Measurements from ENCODE around the gene TBC1D22A. TPM values are rescaled to one million over a fixed set of nuclear protein-coding genes. Genes with fewer than 3 reads are reported as not detected.

Gene TBC1D22A
- polyA plus RNA-seq, 1 donor (not counting 4 experiments of a cell fraction or from before 2014, with no cell fraction given), result 20.9 TPM

DNA sequence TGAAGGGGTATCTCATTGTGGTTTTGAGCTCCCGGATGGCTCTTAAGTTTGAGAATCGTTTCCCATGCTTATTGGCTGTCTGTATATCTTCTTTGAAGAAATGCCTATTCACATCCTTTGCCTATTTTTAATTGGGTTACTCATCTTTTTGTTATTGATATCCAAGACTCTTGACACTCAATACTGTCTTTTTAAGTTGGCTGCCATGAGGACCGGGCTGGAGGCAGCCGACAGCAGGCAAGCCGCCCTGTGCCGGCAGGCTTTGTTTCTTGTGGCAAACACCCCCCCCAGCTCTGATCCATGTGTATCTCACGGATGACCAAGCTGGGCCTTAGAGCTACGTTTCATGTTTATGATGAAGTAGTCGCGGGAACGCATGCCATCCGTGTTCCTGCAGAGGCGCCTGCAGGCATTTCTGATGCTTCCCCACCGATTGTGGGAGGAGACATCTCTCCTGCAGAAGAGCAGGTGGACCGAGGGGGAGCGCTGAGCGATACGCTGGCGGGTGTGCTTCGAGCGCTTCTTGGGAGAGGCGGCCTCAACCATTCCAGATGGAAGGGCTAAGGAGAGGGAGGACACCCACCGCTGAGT lies 95.8 kb downstream of the TBC1D22A start:
- Histone ChIP-seq H3K9ac (ENCODE audit: control insufficient read depth, extremely low read depth, insufficient read depth, low read length) (no peak overlapping the region), H3K36me3 (ENCODE audit: control insufficient read depth in 2 of 2, extremely low read depth in 1 of 2, insufficient read depth in 2 of 2, low read length in 2 of 2) (peaks cover 0 to 1% of the 10 kb centered on the region in 2 experiments), H3K4me3 (ENCODE audit: control insufficient read depth in 2 of 3, extremely low read depth in 1 of 3, insufficient read depth in 2 of 3, low read depth in 1 of 3, low read length in 3 of 3) (no peak overlapping the region), H3K9me1 (ENCODE audit: control insufficient read depth, extremely low read depth, insufficient read depth, low read length) (peaks cover 3% of the 10 kb centered on the region), H4K20me1 (ENCODE audit: control insufficient read depth, extremely low read depth, insufficient read depth, low read length) (no peaks in the 10 kb centered on the region), H3K9me3 (ENCODE audit: control insufficient read depth, low read depth, low read length) (no peaks in the 10 kb centered on the region), H2AFZ (ENCODE audit: control insufficient read depth, low read length) (no peak overlapping the region), H3K4me1 (ENCODE audit: control insufficient read depth, extremely low read depth, insufficient read depth, low read length) (no peaks in the 10 kb centered on the region), H3K27me3 (ENCODE audit: control insufficient read depth, extremely low read depth, insufficient read depth, low read length) (no peaks in the 10 kb centered on the region), H3K79me2 (ENCODE audit: control insufficient read depth, insufficient read depth, low read length) (peaks cover 33% of the 10 kb centered on the region), H3K27ac (ENCODE audit: control insufficient read depth, insufficient read depth, low read length) (no peak overlapping the region), H3K4me2 (ENCODE audit: control insufficient read depth, extremely low read depth, insufficient read depth, low read depth, low read length) (no peak overlapping the region)
- TF ChIP-seq EZH2 (IDR thresholded peaks at IDR 0.05; ENCODE audit: low read length), result no peak
- TF ChIP-seq, protein P1, sequence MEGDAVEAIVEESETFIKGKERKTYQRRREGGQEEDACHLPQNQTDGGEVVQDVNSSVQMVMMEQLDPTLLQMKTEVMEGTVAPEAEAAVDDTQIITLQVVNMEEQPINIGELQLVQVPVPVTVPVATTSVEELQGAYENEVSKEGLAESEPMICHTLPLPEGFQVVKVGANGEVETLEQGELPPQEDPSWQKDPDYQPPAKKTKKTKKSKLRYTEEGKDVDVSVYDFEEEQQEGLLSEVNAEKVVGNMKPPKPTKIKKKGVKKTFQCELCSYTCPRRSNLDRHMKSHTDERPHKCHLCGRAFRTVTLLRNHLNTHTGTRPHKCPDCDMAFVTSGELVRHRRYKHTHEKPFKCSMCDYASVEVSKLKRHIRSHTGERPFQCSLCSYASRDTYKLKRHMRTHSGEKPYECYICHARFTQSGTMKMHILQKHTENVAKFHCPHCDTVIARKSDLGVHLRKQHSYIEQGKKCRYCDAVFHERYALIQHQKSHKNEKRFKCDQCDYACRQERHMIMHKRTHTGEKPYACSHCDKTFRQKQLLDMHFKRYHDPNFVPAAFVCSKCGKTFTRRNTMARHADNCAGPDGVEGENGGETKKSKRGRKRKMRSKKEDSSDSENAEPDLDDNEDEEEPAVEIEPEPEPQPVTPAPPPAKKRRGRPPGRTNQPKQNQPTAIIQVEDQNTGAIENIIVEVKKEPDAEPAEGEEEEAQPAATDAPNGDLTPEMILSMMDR (optimal IDR thresholded peaks at IDR 0.05 in 1 of 3, IDR thresholded peaks at IDR 0.05 in 1 of 3, conservative IDR thresholded peaks at IDR 0.05 in 1 of 3; ENCODE audit: extremely low read depth in 1 of 3, insufficient read depth in 2 of 3, low read length in 3 of 3), result no peak
- dilution Hi-C loops (cut with MboI; ENCODE audit: extremely low pct_ligation_motif_present, low sequenced_read_pairs), result no loop called here
- no peak for FAIRE-seq
- no peak for DNase-seq (ENCODE audit: low read depth, low spot score)

DNA sequence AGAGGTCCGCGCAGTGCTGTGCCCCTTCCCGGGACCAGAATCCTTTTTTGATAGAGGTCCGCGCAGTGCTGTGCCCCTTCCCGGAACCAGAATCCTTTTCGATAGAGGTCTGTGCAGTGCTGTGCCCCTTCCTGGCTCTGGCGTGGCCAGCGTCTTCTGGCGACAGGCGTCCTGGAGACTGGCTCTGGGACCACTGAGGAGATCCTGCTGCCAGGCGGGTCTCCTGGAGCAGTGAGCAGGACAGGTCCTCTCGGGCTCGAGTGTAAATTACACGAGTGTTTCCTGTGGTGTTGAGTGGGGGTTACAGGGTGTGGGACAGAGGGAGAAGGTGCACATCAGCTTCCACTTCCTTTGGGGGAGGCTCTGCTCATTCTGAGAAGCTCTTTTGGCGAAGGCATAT lies 98.1 kb downstream of the TBC1D22A start:
- Histone ChIP-seq H3K4me1 (ENCODE audit: control insufficient read depth, extremely low read depth, insufficient read depth, low read length) (peaks cover 2% of the 10 kb centered on the region), H3K36me3 (ENCODE audit: control insufficient read depth in 2 of 2, extremely low read depth in 1 of 2, insufficient read depth in 2 of 2, low read length in 2 of 2) (peaks cover 0 to 3% of the 10 kb centered on the region in 2 experiments), H4K20me1 (ENCODE audit: control insufficient read depth, extremely low read depth, insufficient read depth, low read length) (no peaks in the 10 kb centered on the region), H2AFZ (ENCODE audit: control insufficient read depth, low read length) (no peak overlapping the region), H3K9me3 (ENCODE audit: control insufficient read depth, low read depth, low read length) (no peaks in the 10 kb centered on the region), H3K4me3 (ENCODE audit: control insufficient read depth in 2 of 3, extremely low read depth in 1 of 3, insufficient read depth in 2 of 3, low read depth in 1 of 3, low read length in 3 of 3) (no peak overlapping the region), H3K4me2 (ENCODE audit: control insufficient read depth, extremely low read depth, insufficient read depth, low read depth, low read length) (no peak overlapping the region), H3K9me1 (ENCODE audit: control insufficient read depth, extremely low read depth, insufficient read depth, low read length) (no peaks in the 10 kb centered on the region), H3K27ac (ENCODE audit: control insufficient read depth, insufficient read depth, low read length) (no peak overlapping the region), H3K79me2 (ENCODE audit: control insufficient read depth, insufficient read depth, low read length) (peaks cover 27% of the 10 kb centered on the region), H3K9ac (ENCODE audit: control insufficient read depth, extremely low read depth, insufficient read depth, low read length) (no peak overlapping the region), H3K27me3 (ENCODE audit: control insufficient read depth, extremely low read depth, insufficient read depth, low read length) (no peaks in the 10 kb centered on the region)
- dilution Hi-C loops (cut with MboI; ENCODE audit: extremely low pct_ligation_motif_present, low sequenced_read_pairs), result no loop called here
- no peak for DNase-seq (ENCODE audit: low read depth, low spot score)
- TF ChIP-seq, protein P1 (optimal IDR thresholded peaks at IDR 0.05 in 1 of 3, IDR thresholded peaks at IDR 0.05 in 1 of 3, conservative IDR thresholded peaks at IDR 0.05 in 1 of 3; ENCODE audit: extremely low read depth in 1 of 3, insufficient read depth in 2 of 3, low read length in 3 of 3), result no peak
- no peak for TF ChIP-seq EZH2 (IDR thresholded peaks at IDR 0.05; ENCODE audit: low read length)
- FAIRE-seq, result no peak

All from keratinocyte (primary cell).